Sigmoid colon (tissue), 3 donors: ENCODE results near the gene MPPE1.

ENCODE experiments used
- CTCF ChIP-seq, 4 experiments: fragments of 450-650 bp in 3 of 4; fragments of 200-600 bp in 1 of 4; IDR thresholded peaks; one replicate each; pipeline ENCODE4 v1.5.1; 2016 to 2019; ENCODE audit warnings: antibody characterized with exemption in 4 of 4, mild to moderate bottlenecking in 3 of 4, moderate library complexity in 2 of 4
- POLR2A ChIP-seq, 2 donors: fragments of 450-650 bp; IDR thresholded peaks; one replicate each; pipeline ENCODE4 v1.6.1; 2016; ENCODE audit warnings: antibody characterized with exemption in 2 of 2, mild to moderate bottlenecking in 2 of 2, moderate library complexity in 2 of 2

DNA sequence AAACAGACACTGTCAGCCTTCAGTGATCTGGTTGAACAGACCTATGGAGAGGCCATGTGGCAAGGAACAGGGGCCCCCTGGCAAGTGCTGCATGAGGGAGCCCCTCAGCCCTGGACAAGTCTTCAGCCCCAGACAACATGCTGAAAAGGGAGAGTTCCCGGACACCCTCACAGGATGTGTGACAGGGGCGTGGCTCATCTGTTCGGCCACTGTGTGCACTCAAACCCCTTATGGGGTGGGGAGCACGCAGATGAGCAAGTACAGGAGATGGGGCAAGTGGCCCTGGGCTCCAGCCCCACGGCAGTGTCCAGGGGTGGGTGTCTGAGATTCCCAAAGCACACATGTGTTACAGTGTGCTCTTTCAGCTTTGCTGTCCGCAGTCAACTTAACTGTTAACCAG lies 35.4 kb upstream of the MPPE1 start:
- no peak for TF ChIP-seq POLR2A (IDR thresholded peaks at IDR 0.05)
- no peak for TF ChIP-seq CTCF (IDR thresholded peaks at IDR 0.05)
